GM21529 (cell line): ENCODE results near the gene DNMT1.
A peak's percentile ranks its signal among the peaks of the same experiment; 100 is the strongest.

Experiments used
- ATAC-seq: cut with Tn5 transposase; IDR thresholded peaks from one replicate; pipeline ENCODE4 v1.9.1; 2021; ENCODE audit not compliant: unreplicated experiment

The DNMT1 gene

DNA sequence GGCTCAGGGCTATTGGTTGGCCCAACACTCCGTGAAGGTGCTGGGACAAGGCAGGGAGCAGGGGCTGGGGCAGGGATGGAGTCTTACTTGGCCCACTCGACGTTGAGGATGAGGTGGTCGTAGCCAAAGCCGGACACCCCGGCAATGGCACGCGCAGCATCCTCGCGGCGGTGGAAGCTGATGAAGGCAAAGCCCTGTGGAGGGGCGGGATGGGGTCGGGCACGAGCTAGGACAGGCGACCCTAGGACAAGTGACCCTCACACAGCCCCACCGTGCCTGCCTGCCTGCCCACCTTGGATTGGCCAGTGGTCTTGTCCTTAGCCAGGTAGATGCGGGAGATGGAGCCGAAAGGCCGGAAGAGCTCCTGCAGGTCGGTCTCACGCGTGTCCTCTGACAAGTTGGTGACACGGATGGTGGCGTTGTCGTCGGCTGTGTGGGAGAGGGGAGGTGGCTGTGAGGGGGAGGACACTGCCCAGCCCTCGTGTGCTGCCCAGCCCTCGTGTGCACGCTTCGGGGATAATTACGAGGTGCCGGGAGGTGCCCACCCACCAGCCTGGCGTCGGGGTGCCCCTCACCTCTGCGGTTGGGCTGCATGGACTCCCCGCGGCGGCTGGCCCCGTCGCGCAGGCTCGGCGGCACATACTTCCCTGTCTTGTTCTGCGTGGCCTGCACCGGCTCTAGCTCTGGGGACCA is 79.2 kb downstream of the DNMT1 start:
- ATAC-seq, result no peak

DNA sequence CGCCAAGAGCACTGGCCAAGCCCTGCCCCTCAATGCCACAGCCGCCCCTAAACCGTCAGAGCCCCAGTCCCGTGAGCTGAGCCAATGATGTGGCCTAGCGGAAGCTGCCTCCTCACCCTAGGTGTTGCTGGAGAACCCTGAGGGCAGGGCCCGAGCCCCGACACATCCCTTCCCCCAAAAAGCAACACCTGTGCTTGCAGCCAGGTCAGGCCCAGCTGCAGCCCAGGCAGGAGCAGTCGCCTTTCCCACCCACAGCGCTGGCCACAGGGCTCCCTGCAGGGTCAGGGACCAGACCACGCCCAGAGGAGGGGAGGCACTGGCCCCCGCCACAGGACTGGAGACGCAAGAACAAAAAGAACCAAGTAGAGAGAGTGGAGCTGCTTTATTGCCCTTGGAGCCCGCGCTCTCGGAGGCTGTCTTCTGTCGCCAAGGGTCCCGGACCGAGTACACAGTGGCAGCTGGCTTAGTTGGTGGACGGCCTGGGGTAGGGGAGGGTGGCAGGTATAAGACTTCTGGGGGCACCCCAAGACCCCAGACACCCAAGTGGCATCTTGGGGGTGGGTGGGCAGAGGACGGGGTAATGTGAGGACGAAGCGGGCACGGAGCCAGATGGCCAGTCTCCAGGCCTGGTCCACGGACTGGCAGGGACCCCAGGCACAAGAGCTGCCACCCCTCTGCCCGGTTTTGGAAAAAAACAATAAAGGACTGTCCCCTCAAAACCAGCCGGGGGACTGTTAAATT is 79.9 kb downstream of the DNMT1 start:
- ATAC-seq, result no peak

DNA sequence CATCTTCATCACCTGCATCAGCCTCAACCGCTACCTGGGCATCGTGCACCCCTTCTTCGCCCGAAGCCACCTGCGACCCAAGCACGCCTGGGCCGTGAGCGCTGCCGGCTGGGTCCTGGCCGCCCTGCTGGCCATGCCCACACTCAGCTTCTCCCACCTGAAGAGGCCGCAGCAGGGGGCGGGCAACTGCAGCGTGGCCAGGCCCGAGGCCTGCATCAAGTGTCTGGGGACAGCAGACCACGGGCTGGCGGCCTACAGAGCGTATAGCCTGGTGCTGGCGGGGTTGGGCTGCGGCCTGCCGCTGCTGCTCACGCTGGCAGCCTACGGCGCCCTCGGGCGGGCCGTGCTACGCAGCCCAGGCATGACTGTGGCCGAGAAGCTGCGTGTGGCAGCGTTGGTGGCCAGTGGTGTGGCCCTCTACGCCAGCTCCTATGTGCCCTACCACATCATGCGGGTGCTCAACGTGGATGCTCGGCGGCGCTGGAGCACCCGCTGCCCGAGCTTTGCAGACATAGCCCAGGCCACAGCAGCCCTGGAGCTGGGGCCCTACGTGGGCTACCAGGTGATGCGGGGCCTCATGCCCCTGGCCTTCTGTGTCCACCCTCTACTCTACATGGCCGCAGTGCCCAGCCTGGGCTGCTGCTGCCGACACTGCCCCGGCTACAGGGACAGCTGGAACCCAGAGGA is 80.6 kb downstream of the DNMT1 start:
- ATAC-seq, result no peak

DNA sequence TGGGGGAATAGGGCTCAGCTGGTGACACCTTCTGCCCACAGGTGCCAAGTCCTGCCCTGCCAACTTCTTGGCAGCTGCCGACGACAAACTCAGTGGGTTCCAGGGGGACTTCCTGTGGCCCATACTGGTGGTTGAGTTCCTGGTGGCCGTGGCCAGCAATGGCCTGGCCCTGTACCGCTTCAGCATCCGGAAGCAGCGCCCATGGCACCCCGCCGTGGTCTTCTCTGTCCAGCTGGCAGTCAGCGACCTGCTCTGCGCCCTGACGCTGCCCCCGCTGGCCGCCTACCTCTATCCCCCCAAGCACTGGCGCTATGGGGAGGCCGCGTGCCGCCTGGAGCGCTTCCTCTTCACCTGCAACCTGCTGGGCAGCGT is 81.2 kb downstream of the DNMT1 start:
- ATAC-seq, result no peak

DNA sequence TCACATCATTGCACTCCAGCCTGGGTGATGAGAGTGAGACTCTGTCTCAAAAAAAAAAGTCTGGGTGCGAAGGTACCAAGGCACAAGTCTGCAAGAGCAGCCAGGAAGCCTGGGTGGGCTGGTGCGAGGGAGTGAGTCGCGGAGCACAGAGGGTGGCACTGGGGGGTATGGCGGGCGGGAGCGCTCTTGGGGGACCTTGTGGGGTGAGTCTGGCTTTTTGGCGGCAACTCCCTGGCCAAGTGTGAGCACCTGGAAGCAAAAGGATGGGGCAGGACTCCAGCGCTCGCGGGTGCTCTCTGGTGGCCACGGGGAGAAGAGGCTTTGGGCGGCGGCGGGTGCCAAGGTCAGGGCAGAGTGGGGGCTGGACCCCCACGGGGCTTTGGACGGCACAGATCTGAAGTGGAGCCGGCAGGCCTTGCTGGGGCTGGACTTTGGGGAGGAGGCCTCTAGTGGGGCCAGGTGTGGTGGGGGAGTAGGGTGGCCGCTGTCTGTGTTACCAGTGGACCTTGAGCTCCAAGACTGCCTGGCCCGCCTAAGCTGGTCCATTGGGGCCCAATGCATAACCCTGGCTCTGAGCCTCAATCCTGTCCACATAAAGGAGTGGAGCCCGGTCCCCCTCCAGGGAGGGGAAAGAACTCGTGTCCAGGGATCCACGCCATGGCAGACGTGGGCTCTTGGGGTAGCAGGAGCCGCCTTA is 81.7 kb downstream of the DNMT1 start:
- ATAC-seq, result no peak

DNA sequence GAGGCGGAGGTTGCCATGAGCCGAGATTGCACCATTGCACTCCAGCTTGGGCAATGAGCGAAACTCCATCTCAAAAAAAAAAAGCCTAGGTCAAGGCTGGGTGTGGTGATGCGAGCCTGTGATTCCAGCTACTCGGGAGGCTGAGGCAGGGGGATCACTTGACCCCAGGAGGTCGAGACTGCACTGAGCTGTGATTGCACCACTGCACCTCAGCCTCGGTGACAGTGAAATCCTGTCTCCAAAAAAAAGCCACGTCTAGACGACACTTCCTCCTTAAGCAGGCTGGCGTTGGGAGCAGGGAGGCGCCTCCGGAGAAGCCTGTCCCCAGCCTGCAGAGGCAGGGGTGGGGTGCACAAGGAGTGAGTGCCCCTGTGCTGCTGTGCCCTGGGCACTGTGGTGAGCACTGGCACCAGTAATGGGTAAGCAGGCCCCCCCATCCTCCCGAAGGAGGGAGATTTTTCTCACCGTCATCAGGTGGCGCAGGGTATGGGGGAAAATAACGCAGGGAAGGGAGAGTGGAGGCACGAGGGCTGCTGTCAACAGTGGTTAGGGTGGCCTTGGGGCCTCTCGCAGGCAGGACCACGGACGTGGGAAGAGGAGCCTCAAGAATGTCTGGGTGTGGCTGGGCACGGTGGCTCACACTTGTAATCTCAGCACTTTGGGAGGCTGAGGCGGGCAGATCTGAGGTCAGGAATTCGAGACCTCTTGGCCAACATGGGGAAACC is 82.6 kb downstream of the DNMT1 start:
- ATAC-seq, result no peak

DNA sequence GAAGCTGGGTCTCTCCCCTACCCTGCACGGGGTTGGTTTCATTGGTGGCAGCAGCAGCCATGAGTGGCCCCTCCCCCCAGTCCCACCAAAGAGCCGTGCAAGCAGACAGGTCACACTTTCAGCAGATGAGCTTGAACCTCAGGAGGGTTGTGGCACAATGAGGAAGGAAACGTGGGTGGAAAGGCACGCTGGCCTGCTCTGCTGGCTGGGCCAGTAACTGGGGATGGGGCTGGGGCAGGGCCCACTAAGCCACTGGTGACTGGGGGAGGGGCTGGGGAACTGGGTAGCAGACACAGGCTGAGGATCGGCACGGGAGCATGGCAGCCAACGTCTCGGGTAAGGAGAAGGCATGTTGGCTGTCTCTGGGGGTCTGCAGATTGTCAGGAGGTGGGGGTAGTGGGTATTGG is 83.3 kb downstream of the DNMT1 start, which contains the start of gene P2RY11:
P2RY11 (plus strand) TSS at position 289 of the 407 bp plus-strand sequence; CDS start at position 318, 29 bp downstream.
- no peak for ATAC-seq

DNA sequence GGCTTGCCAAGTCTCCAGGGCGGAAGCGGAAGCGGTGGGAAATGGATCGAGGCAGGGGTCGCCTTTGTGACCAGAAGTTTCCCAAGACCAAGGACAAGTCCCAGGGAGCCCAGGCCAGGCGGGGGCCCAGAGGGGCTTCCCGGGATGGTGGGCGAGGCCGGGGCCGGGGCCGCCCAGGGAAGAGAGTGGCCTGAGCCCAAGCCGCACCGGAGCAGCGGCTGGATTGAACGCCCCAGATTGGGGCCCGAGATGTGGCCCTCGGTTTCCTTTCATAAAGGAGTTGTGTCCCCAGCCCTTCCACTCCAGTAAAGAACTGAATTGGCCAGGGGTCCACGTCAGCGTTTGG is 83.8 kb downstream of the DNMT1 start:
- ATAC-seq, result no peak

DNA sequence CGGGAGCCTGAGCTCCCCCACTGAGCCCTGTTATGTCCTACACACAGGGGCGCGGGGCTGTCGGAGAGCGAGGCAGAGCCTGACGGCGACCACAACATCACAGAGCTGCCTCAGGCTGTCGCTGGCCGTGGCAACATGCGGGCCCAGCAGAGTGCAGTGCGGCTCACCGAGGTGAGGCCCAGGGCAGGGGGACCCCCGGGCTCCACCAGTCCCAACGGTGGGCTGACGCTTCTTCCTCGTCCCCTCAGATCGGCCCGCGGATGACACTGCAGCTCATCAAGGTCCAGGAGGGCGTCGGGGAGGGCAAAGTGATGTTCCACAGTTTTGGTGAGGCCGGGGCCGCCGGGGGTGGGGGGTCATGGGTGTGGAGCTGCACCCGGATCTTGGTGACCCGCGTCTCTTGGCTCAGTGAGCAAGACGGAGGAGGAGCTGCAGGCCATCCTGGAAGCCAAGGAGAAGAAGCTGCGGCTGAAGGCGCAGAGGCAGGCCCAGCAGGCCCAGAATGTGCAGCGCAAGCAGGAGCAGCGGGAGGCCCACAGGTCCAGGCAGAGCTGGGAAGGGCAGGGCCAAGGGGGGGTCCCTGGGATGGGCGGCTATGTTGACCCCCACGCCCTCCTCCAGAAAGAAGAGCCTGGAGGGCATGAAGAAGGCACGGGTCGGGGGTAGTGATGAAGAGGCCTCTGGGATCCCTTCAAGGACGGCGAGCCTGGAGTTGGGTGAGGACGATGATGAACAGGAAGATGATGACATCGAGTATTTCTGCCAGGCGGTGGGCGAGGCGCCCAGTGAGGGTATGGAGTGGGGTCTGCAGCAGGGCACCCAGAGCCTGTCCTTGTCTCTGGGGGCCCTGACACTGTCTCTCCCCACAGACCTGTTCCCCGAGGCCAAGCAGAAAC is 84.4 kb downstream of the DNMT1 start:
- no peak for ATAC-seq

DNA sequence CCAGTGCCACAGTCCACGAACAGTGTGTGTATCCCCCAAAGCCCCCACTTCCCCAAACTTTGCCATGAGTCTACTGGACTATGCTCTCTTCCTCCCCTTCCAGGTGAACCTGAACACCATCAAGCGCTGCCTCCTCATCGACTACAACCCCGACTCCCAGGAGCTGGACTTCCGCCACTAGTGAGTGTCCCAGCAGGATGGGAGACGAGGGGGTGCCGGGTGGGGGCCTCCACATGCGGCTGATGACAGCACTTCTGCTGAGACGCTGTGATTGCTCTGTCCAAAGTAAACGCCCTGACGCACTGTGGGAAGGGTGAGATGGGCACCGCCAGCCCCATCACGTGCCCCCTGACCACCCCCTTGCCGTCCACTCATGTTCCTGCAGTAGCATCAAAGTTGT is 85.2 kb downstream of the DNMT1 start:
- no peak for ATAC-seq

DNA sequence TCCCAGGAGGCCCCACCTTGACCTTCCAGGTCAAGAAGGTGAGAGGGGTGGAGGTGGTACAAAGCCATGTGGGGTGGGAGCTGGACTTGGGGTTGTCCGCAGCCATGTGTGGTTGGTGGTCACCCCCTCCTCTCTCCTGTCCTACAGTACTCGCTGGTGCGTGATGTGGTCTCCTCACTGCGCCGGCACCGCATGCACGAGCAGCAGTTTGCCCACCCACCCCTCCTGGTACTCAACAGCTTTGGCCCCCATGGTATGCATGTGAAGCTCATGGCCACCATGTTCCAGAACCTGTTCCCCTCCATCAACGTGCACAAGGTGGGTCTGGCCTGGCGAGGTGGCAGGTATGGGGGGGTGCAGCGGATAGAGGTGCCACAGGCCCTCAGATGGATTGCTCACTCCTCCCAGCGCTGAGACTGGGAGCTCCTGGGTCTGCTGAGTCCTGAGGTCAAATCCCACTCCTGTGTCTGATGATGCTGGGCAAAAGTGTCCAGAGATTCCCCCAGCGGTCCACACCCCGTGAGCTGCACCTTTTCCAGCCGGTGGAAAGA is 86.9 kb downstream of the DNMT1 start:
- no peak for ATAC-seq

DNA sequence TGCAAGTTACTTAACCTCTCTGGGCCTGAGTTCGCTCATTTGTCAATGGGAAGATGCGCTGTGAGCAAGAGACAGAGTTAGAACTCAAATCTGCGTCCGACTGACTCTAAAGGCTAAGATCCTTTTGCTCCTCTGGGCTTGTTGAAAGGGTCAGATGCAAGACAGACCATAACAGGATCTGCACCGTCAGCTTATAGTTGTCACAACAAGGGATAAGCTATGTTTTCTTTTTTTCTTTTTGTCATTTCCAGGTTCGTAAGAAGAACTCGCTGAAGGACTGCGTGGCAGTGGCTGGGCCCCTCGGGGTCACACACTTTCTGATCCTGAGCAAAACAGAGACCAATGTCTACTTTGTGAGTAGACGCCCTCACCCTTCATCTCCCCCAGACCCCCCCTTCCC is 87.5 kb downstream of the DNMT1 start:
- ATAC-seq, result no peak

DNA sequence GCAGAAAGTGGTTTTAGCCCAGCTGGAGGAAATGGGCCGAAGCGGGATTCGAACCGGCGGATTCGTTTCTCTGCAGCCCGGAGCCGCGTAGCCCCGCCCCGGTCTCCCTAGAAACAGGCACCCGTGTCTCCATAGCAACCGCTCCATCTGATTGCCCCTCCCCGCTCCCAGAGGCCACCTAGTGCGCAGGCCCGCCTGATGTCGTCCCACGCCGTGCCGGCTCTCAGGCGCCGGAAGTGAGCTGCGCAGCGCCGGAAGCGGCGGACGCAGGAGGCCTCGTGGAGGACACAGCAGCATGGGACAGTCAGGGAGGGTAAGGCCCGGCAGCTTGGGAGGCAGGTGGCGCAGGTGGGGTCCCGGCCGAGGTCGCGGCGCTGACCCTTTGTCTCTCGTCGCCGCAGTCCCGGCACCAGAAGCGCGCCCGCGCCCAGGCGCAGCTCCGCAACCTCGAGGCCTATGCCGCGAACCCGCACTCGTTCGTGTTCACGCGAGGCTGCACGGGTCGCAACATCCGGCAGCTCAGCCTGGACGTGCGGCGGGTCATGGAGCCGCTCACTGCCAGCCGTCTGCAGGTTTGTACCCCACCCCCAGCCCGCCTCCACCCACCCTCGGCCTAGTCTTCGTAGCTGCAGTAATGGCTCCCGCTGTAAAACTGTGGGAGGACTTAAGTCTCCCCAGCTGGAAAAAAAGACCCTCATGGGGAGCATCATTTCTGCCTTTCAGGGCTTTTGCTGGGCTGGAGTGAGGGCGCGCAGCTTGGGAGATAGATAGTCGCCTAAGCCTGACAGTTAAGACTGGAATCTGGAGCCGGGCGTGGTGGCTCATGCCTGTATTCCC is 88.4 kb downstream of the DNMT1 start, which contains the start of gene PPAN:
PPAN (plus strand) TSS at position 263 of the 837 bp plus-strand sequence; CDS start at position 296, 33 bp downstream.
- peak; percentile 50 for ATAC-seq

DNA sequence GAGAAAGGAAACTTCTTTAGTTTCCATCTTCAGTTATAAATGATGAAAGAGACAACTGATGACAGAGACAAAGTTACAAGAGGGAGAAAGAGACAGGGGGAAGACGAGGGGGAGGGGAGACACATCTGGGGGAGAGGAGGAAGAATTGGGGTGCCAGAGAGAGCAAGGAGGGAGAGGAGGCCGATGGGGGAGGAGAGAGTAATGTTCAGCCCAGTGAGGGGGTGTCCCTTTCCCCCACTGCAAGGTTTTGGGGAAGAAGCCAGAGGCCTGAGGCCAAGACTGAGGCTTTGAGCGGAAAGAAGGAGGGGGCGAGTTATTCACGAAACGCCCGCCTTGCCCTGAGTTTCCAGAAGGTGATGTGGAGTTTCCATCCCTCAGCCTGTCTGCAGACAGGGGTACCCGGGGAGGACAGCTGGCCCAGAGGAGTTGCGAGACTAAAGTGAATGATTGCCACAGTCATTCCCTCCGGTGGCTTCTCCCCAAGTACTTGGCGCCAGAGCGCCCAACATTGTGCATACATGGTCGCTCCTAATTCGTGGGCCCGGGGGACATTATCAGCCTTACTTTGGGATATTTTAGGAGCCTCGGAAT is 89.1 kb downstream of the DNMT1 start:
- no peak for ATAC-seq

DNA sequence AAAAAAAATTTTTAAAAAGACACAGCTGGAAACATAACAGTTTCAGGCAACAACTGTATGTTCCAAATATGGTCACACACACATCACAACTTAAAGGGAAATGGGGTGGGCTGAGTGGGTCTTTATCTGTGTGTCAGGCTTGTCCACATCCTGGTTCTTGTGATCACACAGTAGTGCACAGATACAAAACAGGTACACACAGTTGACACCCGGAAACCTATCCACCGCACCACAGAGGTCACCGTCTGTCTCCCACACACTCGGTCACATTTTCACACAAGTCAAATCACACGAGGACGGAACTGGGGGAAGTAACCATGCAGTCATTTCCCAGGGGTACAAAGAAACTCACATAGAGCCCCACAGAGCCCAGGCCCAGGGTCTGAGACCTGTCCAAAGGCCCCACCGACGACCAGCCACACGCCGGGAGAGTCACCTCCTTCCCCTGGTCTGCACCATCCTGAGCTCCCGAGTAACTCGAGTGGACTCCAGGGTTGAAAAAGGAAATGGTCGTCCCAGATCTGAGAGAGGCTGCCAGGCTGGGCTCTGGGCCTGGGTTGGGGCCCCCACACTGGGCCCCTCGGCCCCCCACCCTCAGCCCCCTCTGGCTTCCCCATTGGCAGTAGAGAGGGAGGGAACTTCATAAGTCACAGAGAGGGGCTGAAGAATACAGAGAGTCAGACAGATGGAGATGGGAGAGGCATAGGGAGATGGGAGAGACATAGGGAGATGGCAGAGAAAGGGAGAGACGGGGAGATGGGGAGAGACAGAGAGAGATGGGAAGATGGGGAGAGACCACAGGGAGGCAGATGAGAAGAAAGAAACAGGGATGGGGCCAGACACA is 89.9 kb downstream of the DNMT1 start:
- ATAC-seq, result peak; percentile 44

DNA sequence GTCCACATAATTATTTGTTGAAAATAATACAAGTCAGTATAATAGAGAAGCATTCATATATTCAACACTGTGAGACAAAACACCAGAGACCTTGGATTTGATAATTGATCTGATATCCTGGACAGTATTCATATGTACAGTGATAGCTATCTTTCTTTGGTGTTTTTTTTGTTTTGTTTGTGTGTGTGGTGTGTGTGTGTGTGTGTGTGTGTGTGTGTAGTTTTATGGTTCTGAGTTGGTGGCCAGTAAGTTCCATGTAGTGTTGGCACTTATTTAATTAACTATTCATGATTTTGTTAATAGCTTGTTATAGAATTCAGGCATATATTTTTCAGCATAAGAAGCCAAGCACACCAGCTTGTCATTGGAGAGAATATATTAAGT is 90.6 kb downstream of the DNMT1 start:
- ATAC-seq, result no peak

DNA sequence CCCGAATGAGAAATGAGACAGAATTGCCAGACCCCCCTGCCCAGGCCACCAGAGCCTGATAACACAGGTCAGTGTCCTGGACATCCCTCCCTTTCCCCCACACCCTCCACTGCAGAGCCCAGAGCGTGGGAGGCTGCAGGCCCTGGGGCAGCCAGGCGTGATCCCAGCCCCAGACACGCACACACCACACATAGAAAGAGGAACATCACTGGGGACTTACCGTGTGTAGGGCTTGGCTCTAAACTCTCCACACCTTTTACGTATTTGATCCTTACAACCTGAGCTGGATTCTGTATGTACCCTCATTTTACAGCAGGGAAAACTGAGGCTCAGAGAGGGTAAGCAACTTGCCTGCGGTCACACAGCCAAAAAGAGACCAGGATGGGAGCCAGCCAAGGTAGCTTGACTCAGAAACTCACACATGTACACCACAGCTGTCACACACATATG is 91.9 kb downstream of the DNMT1 start:
- no peak for ATAC-seq
